Measurements from ENCODE around the gene TRIM67.
"Not testable (repeated sequence)": the region's sequence is repeated elsewhere in the genome, so short reads cannot be mapped to it uniquely, and the experiment has no call there.

The TRIM67 gene

GRCh38 chr1:231203259-231204057 is 41.6 kb downstream of the TRIM67 start:
- DNase-seq (ENCODE audit: low read depth in 2 of 2): no peak

DNA sequence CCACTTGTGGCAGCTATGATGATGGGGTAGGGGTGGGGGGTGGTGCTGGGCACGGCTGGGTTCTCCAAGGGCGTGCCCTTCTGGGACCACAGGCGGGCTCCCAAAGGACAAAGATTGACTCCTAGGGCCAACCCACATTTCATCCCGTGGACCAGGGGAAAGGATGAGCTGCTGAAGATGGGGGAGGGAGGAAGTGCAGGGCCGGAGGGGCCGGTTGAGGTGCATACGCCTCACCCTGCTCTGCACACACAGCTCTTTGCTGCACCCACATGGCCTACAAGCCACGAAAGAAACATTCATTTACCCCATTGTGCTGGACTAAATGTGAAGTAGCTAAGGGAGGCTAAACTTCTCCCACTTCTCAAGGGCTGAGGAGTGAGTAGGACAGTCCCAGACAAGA is 45.0 kb downstream of the TRIM67 start:
- no peak for DNase-seq (ENCODE audit: low read depth in 2 of 2)

- no peak for DNase-seq (ENCODE audit: low read depth in 2 of 2)
Measured at GRCh38 chr1:231207437-231207836, 45.6 kb downstream of the TRIM67 start.

- DNase-seq (ENCODE audit: low read depth in 2 of 2): no peak
Measured at GRCh38 chr1:231208980-231209379, 47.1 kb downstream of the TRIM67 start.

GRCh38 chr1:231209531-231209930 is 47.7 kb downstream of the TRIM67 start:
- no peak for DNase-seq (ENCODE audit: low read depth in 2 of 2)

DNA sequence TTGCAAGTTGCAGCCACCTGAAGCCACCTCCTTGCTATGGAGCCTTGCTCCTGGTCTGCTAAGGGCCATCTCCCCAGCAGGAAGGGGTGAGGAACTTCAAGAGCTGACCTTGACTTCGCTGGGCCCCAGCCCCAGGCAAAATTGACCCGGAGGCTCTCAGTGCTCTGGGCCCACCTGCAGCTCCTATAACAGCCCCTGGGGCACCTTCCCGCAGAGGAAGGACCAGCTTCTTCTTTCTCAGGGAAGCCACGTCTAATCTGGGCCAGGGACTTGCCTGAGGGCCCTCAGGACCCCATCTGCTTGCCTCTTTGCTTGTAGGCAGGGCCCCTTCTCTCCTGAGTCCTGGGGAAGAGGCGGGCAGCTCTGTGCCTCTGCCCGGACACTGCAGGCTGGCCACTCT is 48.3 kb downstream of the TRIM67 start:
- no peak for DNase-seq (ENCODE audit: low read depth in 2 of 2)

DNA sequence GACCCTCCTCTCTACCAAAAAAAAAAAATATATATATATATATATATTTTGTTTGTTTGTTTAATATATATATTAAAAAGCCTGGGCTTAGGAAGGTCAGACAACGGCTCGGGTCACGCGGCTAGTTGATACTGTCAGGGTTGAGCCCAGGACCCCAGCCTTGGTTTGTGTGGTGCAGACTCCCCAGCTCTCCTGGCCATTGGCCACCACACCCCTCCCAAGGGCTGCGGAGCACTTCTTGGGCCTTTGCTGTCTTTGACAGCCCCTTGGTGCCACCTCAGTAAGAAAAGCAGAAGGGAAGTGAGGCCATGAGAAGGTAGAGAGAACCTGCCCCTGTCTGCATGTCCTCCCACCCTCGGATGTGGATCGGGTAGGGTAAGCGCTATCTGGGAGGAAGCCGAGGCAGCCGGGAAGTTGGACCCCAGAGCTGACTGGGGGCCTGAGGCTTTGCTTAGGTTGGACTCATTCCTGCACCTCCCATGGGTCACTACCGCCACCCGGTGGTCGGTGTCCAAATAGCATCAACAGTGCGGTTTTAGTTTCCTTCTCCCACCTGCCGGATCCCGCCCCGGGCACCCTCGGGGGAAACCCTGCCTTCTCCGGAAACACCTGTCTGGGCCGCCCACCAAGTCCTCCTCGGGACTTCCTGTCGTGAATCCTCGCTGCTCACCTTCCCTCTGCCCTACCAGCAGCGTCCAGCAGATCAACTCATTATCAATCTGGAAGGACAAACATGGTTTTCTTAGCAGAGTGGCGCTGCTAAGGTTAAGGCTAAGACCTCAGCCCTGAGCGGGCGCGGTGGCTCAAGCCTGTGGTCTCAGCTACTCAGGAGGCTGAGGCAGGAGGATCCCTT is 49.4 kb downstream of the TRIM67 start:
- peak; percentile 86 to 94 for DNase-seq (ENCODE audit: low read depth in 2 of 2)

DNA sequence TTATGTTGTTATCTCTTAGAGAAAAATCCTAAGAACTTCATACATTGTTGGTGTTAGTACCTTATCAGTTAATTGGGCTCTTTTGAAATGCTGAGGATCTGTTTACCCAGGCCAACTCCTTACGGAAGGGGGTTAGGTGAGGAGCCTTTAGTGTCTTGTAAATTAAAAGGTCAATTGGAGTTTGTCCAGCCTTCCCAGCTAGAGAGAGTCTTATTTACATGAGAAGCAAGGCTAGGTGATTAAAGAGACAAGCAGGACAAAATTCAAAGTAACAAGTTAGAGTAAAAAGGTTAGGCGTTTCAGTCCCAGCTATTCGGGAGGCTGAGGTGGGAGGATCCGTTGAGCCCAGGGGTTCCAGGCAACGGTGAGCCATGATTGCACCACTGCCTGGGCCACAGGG is 50.4 kb downstream of the TRIM67 start:
- DNase-seq (ENCODE audit: low read depth in 2 of 2): not testable (repeated sequence)

DNA sequence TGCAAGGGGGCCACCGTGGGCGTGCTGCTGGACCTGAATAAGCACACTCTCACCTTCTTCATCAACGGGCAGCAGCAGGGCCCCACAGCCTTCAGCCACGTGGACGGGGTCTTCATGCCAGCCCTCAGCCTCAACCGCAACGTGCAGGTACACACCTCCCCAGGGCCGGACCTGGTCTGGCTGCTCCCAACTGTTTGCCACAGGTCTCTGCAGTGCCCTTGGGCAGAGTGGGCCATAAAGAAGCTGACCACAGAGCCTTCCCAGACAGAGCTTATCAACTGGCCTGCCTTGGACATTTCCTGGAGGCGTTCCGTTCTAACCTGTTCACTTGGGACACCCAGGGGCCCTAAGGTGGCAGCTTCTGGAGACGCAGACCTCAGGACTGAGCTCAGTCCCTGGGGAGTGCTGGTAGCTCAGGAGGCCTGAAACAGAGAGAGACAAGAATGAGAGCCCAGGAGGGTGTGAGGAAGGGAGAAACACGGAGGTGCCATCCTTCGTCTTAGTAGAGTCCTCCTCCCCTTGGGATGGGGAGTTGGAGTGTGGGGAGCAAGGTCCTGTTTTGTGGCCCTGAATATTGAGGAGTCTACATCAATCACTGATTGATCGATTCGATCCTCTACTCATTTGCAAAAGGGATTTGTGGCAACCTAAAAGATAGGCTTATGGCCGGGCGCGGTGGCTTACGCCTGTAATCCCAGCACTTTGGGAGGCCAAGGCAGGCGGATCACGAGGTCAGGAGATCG is 52.1 kb downstream of the TRIM67 start:
- no peak for DNase-seq (ENCODE audit: low read depth in 2 of 2)

GRCh38 chr1:231214918-231215680 is 53.2 kb downstream of the TRIM67 start:
- no peak for DNase-seq (ENCODE audit: low read depth in 2 of 2)

DNA sequence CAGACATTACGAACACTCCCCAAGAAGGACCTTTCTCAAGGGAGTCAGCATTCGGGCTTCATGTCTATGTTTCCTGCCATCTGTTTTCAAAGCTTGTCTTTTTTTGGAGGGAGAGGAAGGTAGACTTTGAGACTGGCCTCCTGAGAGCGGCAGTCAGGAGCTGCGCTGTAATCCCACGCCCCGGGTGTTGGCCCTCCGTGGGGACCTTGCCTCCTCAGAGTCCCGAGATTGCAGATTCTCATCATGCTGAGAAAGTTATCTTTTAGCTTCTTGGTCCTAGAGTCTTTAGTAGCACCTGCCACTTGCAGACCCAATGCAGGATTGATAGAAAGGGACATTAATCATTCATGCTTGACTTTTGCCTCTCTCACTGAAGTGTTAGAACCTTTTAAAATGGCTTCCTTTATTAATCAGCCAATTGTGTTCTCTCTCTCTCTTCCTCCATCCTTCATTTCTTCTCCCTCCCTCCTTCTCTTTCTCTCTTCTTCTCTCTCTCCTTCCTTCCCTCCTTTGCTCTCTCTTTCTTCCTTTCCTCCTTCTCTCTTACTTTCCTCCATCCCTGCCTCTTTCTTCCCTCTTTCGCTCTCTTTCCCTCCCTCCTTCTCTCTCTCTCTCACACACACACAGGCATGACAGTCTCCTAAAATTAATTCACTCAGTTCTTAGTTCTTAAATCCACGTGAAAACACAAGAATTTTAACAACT is 54.0 kb downstream of the TRIM67 start:
- no peak for DNase-seq (ENCODE audit: low read depth in 2 of 2)

DNA sequence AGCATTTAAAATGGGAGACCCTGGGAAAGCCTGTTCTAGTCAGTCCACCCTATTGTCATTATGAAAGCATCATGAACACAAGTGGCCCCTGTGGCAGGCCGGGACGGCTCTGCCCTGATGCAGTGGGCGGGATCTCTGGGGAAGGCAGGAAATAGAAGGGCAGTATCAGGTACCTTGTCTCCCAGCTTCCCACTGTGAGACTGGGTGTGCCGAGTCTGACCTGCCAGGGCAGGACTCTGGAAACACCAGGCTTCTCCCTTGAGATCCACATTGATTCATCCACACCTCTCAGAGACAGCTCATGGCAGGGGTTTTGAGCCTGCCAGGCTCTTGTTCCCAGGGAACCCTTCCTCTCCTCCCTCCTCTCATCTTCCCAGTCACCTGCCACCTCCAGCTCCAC is 54.6 kb downstream of the TRIM67 start:
- no peak for DNase-seq (ENCODE audit: low read depth in 2 of 2)

GRCh38 chr1:231217056-231217455 is 55.2 kb downstream of the TRIM67 start:
- no peak for DNase-seq (ENCODE audit: low read depth in 2 of 2)

DNA sequence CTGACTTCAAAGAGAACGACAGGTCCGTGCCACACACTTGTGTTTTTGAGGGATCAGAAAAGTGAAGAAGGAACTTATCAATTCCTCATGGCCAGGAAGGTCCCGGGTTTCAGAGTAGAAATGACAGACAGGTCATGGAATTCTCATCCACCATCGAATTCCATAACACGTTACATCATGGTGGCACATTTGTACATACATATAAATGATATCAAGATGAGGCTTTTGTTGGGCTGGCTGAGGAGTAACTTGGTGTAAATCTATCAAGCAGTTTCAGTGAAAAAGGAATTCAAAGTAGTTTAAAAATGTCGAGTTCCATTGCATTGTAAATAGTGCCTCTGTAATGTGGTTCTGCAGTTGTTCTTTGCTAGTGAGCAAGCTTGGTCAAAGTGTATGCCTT is 56.2 kb downstream of the TRIM67 start:
- DNase-seq (ENCODE audit: low read depth in 2 of 2): no peak

DNA sequence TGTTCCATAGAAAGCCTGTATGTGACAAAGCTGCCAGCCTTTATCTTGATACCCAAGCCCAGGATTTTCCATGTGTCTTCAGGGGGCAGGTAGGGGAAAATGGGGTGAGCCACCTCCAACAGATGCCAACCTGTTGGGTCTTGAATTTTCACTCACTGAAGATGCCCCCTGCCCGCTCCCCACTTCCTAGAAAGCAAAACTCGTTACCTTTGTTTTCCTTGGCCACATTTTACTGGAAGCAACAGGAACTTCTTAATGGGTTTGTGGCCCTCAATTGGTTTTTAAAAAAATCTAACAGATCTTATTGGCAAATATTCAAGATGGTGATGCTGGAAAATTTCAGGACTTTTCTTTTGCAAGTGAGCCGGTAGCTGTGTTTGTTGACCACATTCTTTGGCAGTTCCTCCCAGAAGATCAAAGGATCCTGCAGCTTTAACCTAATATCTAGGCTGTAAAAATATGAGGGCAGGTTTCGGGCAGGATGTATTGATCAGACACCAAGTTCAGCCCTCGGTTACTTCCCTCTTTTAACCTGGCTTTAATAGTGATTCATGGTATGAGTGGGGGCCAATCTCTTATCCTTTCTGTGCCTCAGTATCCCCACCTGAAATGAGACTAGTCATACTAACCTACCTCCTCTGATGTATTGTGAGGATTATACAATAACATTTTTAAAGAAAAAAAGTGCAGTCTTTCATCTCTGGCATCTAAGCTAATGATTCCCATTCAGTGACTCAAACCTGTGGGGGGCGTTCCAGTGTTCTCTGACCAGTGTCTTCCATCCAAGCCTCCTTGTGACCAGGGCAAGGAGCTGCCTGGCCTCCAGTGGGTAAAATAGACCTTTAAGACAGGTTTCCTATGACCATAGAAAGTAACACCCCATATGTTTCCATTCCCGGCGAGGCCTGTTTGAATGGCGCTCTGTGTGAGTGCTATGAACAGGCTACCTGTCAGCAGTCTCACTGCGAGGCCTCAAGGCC is 57.9 kb downstream of the TRIM67 start:
- DNase-seq (ENCODE audit: low read depth in 2 of 2): no peak

GRCh38 chr1:231220801-231221200 is 58.9 kb downstream of the TRIM67 start:
- no peak for DNase-seq (ENCODE audit: low read depth in 2 of 2)

GRCh38 chr1:231226156-231226555 is 64.3 kb downstream of the TRIM67 start:
- no peak for DNase-seq (ENCODE audit: low read depth in 2 of 2)

GRCh38 chr1:231231511-231231910 is 69.7 kb downstream of the TRIM67 start:
- no peak for DNase-seq (ENCODE audit: low read depth in 2 of 2)

- DNase-seq (ENCODE audit: low read depth in 2 of 2): no peak
Measured at GRCh38 chr1:231232870-231233734, 71.2 kb downstream of the TRIM67 start.

Measured in stimulated activated CD4-positive, alpha-beta T cell treated with anti-CD3 and anti-CD28 coated beads, Interleukin-4, amount 100 ng/mL, for 48 hours (primary cell).